Naive thymus-derived CD4-positive, alpha-beta T cell (primary cell): ENCODE data around the gene GRIK4. TPM values are rescaled to one million over a fixed set of nuclear protein-coding genes. Genes with fewer than 3 reads are reported as not detected.

Source experiments
- ATAC-seq: fragments of 150-1000 bp; cut with Tn5 transposase; 2 replicates; pipeline ENCODE4 v1.10.0; 2021; ENCODE audit warnings: mild to moderate bottlenecking, moderate library complexity
- CTCF ChIA-PET: fragments of 350-600 bp; sonication (Branson Sonifier 250); formaldehyde crosslinking; loops from one replicate; lab custom pipeline; 2021; ENCODE audit warnings: antibody characterized with exemption; lab: Charles Lee
- POLR2A ChIA-PET: fragments of 350-600 bp; sonication (Branson Sonifier 250); formaldehyde crosslinking; loops from one replicate; lab custom pipeline; 2021; ENCODE audit warnings: antibody characterized with exemption, inconsistent platforms; lab: Charles Lee
- DNase-seq, 9 donors: peaks; one replicate each; pipeline versions ENCODE4 v3.0.0 to v3.0.0-alpha.2; 2020 to 2022; ENCODE audit warnings: mixed read lengths in 1 of 9
- H3K27ac ChIP-seq: one replicate; pipeline ENCODE4 v1.7.0; 2013; ENCODE audit warnings: mild to moderate bottlenecking, low read depth, low read length, moderate library complexity
- H3K27me3 ChIP-seq, 2 donors: one replicate each; pipeline ENCODE4 v1.7.0; 2013; ENCODE audit warnings: low read length in 2 of 2, mild to moderate bottlenecking in 2 of 2, moderate library complexity in 2 of 2; ENCODE audit not compliant: control insufficient read depth in 2 of 2, insufficient read depth in 2 of 2
- H3K36me3 ChIP-seq, 3 experiments: 1 replicate in 2 of 3; 2 replicates in 1 of 3; pipeline ENCODE4 v1.7.0; 2013; ENCODE audit warnings: low read length in 3 of 3, mild to moderate bottlenecking in 3 of 3, moderate library complexity in 1 of 3; ENCODE audit not compliant: insufficient read depth in 3 of 3, control insufficient read depth in 2 of 3
- H3K4me1 ChIP-seq, 2 donors: one replicate each; pipeline ENCODE4 v1.7.0; 2013; ENCODE audit warnings: low read length in 2 of 2, mild to moderate bottlenecking in 2 of 2, moderate library complexity in 1 of 2; ENCODE audit not compliant: control insufficient read depth in 2 of 2, insufficient read depth in 2 of 2
- H3K4me3 ChIP-seq: 2 replicates; pipeline ENCODE4 v1.7.0; 2013; ENCODE audit warnings: mild to moderate bottlenecking, low read length
- H3K9me3 ChIP-seq, 3 experiments: 1 replicate in 2 of 3; 2 replicates in 1 of 3; pipeline ENCODE4 v1.7.0; 2013; ENCODE audit warnings: low read length in 3 of 3; ENCODE audit not compliant: control insufficient read depth in 2 of 3
- H3K27ac Mint-ChIP-seq, 9 donors: one replicate each; pipeline ENCODE4 v1.8.0; 2020 to 2022; ENCODE audit warnings: mixed read lengths in 9 of 9, mild to moderate bottlenecking in 8 of 9, moderate library complexity in 5 of 9, inconsistent platforms in 2 of 9
- H3K27me3 Mint-ChIP-seq, 5 donors: one replicate each; pipeline ENCODE4 v1.8.0; 2021 to 2022; ENCODE audit warnings: mixed read lengths in 5 of 5, mild to moderate bottlenecking in 1 of 5
- H3K36me3 Mint-ChIP-seq, 5 donors: one replicate each; pipeline ENCODE4 v1.8.0; 2020 to 2022; ENCODE audit warnings: mixed read lengths in 5 of 5, mild to moderate bottlenecking in 3 of 5, inconsistent platforms in 1 of 5
- H3K4me1 Mint-ChIP-seq, 7 donors: one replicate each; pipeline ENCODE4 v1.8.0; 2020 to 2022; ENCODE audit warnings: mixed read lengths in 7 of 7, mild to moderate bottlenecking in 3 of 7, inconsistent platforms in 1 of 7
- H3K4me3 Mint-ChIP-seq, 10 donors: one replicate each; pipeline ENCODE4 v1.8.0; 2020 to 2022; ENCODE audit warnings: mild to moderate bottlenecking in 10 of 10, mixed read lengths in 10 of 10, moderate library complexity in 6 of 10, inconsistent platforms in 2 of 10
- H3K9me3 Mint-ChIP-seq, 11 donors: one replicate each; pipeline ENCODE4 v1.8.0; 2020 to 2022; ENCODE audit warnings: mixed read lengths in 11 of 11, mild to moderate bottlenecking in 4 of 11, inconsistent platforms in 1 of 11, moderate library complexity in 1 of 11
- intact Hi-C, 2 donors: fragments of 100-400 bp; cut with micrococcal nuclease; formaldehyde crosslinking; loops; one replicate each; pipeline ENCODE4 v1.15.1; 2023
- polyA plus RNA-seq, 2 donors: library from polyadenylated mRNA; unstranded; fragments of 300-500 nt; fragmentation: Illumina TruSeq; gene quantifications; one replicate each; pipeline ENCODE4 v1.2.3, GENCODE V29; 2021
- total RNA-seq, 6 experiments: library from RNA in 5 of 6; stranded (reverse) in 5 of 6; gene quantifications; 1 replicate in 5 of 6; 2 replicates in 1 of 6; pipeline ENCODE4 v1.2.3 and lab custom pipeline; 2021 to 2026

GRIK4 gene
- total and polyA plus RNA-seq, 7 experiments from 2014 or later: 0.93 to 3.8 TPM; not detected in 5

- H3K36me3 Mint-ChIP-seq: no peaks in the 10 kb centered on the region
- no peak for ATAC-seq
- Histone ChIP-seq H3K4me1 (no peaks in the 10 kb centered on the region), H3K4me3 (no peak overlapping the region), H3K9me3 (no peaks in the 10 kb centered on the region), H3K27ac (no peak overlapping the region), H3K27me3 (no peaks in the 10 kb centered on the region), H3K36me3 (no peaks in the 10 kb centered on the region)
- intact Hi-C loops: no loop called here
- H3K9me3 Mint-ChIP-seq: peaks cover 0 to 5% (median 0%) of the 10 kb centered on the region in 11 donors
- ChIA-PET POLR2A (no interaction called here), CTCF (no interaction called here)
- H3K4me1 Mint-ChIP-seq: peaks cover 0 to 13% (median 0%) of the 10 kb centered on the region in 7 donors
- H3K27ac Mint-ChIP-seq: no peak overlapping the region
- H3K27me3 Mint-ChIP-seq: peaks cover 0 to 16% (median 5%) of the 10 kb centered on the region in 5 donors
- H3K4me3 Mint-ChIP-seq: no peak overlapping the region
- DNase-seq: no peak
These were observed 343.4 kb downstream of the GRIK4 start for GRCh38 chr11:120854988-120855387.

- H3K4me3 Mint-ChIP-seq: no peak overlapping the region
- H3K36me3 Mint-ChIP-seq: no peaks in the 10 kb centered on the region
- Histone ChIP-seq H3K36me3 (no peaks in the 10 kb centered on the region), H3K4me3 (no peak overlapping the region), H3K9me3 (no peaks in the 10 kb centered on the region), H3K4me1 (no peaks in the 10 kb centered on the region), H3K27me3 (no peaks in the 10 kb centered on the region), H3K27ac (no peak overlapping the region)
- ChIA-PET CTCF (no interaction called here), POLR2A (no interaction called here)
- no peaks in the 10 kb centered on the region for H3K9me3 Mint-ChIP-seq
- no peak overlapping the region for H3K27ac Mint-ChIP-seq
- H3K27me3 Mint-ChIP-seq: peaks cover 2 to 13% (median 5%) of the 10 kb centered on the region in 5 donors
- DNase-seq (no peak), ATAC-seq (peak; percentile 24)
- H3K4me1 Mint-ChIP-seq: peaks cover 0 to 8% (median 0%) of the 10 kb centered on the region in 7 donors
- intact Hi-C loops: no loop called here
These were observed 346.0 kb downstream of the GRIK4 start for GRCh38 chr11:120857508-120857907.

GRCh38 chr11:120858740-120859139 lies 347.2 kb downstream of the GRIK4 start:
- Histone ChIP-seq H3K4me1 (no peaks in the 10 kb centered on the region), H3K9me3 (no peaks in the 10 kb centered on the region), H3K36me3 (no peaks in the 10 kb centered on the region), H3K27ac (no peak overlapping the region), H3K4me3 (no peak overlapping the region), H3K27me3 (no peaks in the 10 kb centered on the region)
- CTCF ChIA-PET: no interaction called here
- H3K9me3 Mint-ChIP-seq: no peaks in the 10 kb centered on the region
- no peak overlapping the region for H3K4me3 Mint-ChIP-seq
- DNase-seq (no peak), ATAC-seq (no peak)
- intact Hi-C loops: no loop called here
- H3K4me1 Mint-ChIP-seq: peaks cover 0 to 8% (median 0%) of the 10 kb centered on the region in 7 donors
- POLR2A ChIA-PET: no interaction called here
- H3K36me3 Mint-ChIP-seq: no peaks in the 10 kb centered on the region
- H3K27ac Mint-ChIP-seq: no peak overlapping the region
- peaks cover 2 to 15% (median 5%) of the 10 kb centered on the region in 5 donors for H3K27me3 Mint-ChIP-seq

GRCh38 chr11:120859552-120860295 lies 348.2 kb downstream of the GRIK4 start:
- H3K4me1 ChIP-seq: no peaks in the 10 kb centered on the region
- no peak overlapping the region for H3K27ac Mint-ChIP-seq
- H3K36me3 Mint-ChIP-seq: no peaks in the 10 kb centered on the region
- H3K4me3 Mint-ChIP-seq: no peak overlapping the region
- intact Hi-C loops: no loop called here
- no peaks in the 10 kb centered on the region for H3K36me3 ChIP-seq
- ATAC-seq (no peak), DNase-seq (no peak)
- H3K27me3 ChIP-seq: no peaks in the 10 kb centered on the region
- H3K4me3 ChIP-seq: no peak overlapping the region
- no peaks in the 10 kb centered on the region for H3K9me3 Mint-ChIP-seq
- H3K27me3 Mint-ChIP-seq: peaks cover 0 to 18% (median 5%) of the 10 kb centered on the region in 5 donors
- ChIA-PET POLR2A (no interaction called here), CTCF (no interaction called here)
- peaks cover 0 to 8% (median 0%) of the 10 kb centered on the region in 7 donors for H3K4me1 Mint-ChIP-seq
- no peaks in the 10 kb centered on the region for H3K9me3 ChIP-seq
- no peak overlapping the region for H3K27ac ChIP-seq

- H3K4me1 ChIP-seq: no peaks in the 10 kb centered on the region
- Mint-ChIP-seq H3K4me3 (no peak overlapping the region), H3K27ac (no peak overlapping the region), H3K27me3 (peaks cover 0 to 24% (median 15%) of the 10 kb centered on the region in 5 donors), H3K36me3 (no peaks in the 10 kb centered on the region), H3K9me3 (no peaks in the 10 kb centered on the region), H3K4me1 (peaks cover 0 to 14% (median 0%) of the 10 kb centered on the region in 7 donors)
- H3K27ac ChIP-seq: no peak overlapping the region
- no peaks in the 10 kb centered on the region for H3K9me3 ChIP-seq
- no peaks in the 10 kb centered on the region for H3K27me3 ChIP-seq
- no peaks in the 10 kb centered on the region for H3K36me3 ChIP-seq
- ChIA-PET POLR2A (no interaction called here), CTCF (no interaction called here)
- no peak for DNase-seq
- no peak for ATAC-seq
- intact Hi-C loops: no loop called here
- no peak overlapping the region for H3K4me3 ChIP-seq
These were observed 351.8 kb downstream of the GRIK4 start for GRCh38 chr11:120863359-120863758.

- peaks cover 0 to 2% (median 0%) of the 10 kb centered on the region in 11 donors for H3K9me3 Mint-ChIP-seq
- CTCF ChIA-PET: no interaction called here
- no peak overlapping the region for H3K4me3 ChIP-seq
- ATAC-seq (no peak), DNase-seq (no peak)
- H3K4me3 Mint-ChIP-seq: no peak overlapping the region
- H3K27me3 ChIP-seq: no peaks in the 10 kb centered on the region
- H3K27ac Mint-ChIP-seq: no peak overlapping the region
- peaks cover 0 to 32% (median 28%) of the 10 kb centered on the region in 5 donors for H3K27me3 Mint-ChIP-seq
- H3K36me3 Mint-ChIP-seq: no peaks in the 10 kb centered on the region
- no peaks in the 10 kb centered on the region for H3K36me3 ChIP-seq
- intact Hi-C loops: no loop called here
- H3K27ac ChIP-seq: no peak overlapping the region
- no peaks in the 10 kb centered on the region for H3K9me3 ChIP-seq
- POLR2A ChIA-PET: no interaction called here
- peaks cover 0 to 22% (median 0%) of the 10 kb centered on the region in 7 donors for H3K4me1 Mint-ChIP-seq
- no peaks in the 10 kb centered on the region for H3K4me1 ChIP-seq
These were observed 355.5 kb downstream of the GRIK4 start for GRCh38 chr11:120867024-120867423.

GRCh38 chr11:120867531-120867930 lies 356.0 kb downstream of the GRIK4 start:
- intact Hi-C loops: no loop called here
- H3K27me3 ChIP-seq: no peaks in the 10 kb centered on the region
- ChIA-PET POLR2A (no interaction called here), CTCF (no interaction called here)
- no peak overlapping the region for H3K4me3 ChIP-seq
- no peak overlapping the region for H3K27ac ChIP-seq
- DNase-seq (no peak), ATAC-seq (no peak)
- Mint-ChIP-seq H3K4me1 (peaks cover 0 to 22% (median 0%) of the 10 kb centered on the region in 7 donors), H3K36me3 (no peaks in the 10 kb centered on the region), H3K27ac (no peak overlapping the region), H3K27me3 (peaks cover 0 to 33% (median 28%) of the 10 kb centered on the region in 5 donors), H3K9me3 (peaks cover 0 to 2% (median 0%) of the 10 kb centered on the region in 11 donors), H3K4me3 (no peak overlapping the region)
- H3K4me1 ChIP-seq: no peaks in the 10 kb centered on the region
- no peaks in the 10 kb centered on the region for H3K36me3 ChIP-seq
- H3K9me3 ChIP-seq: no peaks in the 10 kb centered on the region
